Left cardiac atrium (tissue), 2 donors: ENCODE measurements around the gene DAG1. TPM values are rescaled to one million over a fixed set of nuclear protein-coding genes. Genes with fewer than 3 reads are reported as not detected.

Source experiments
- total RNA-seq, 2 donors: library from RNA; stranded (reverse); fragmentation: NEBNext Ultra II Directional; extraction: Animal tissue kit (Norgen Biotek cat#: 25700); gene quantifications; one replicate each; pipeline ENCODE4 v1.2.1, GENCODE V29; 2021
- donor health status: DM: no; HTN: yes; CAD: no; lungs with severe emphysema.
- donor health status: DM: yes; HTN: yes; CAD: no.

DAG1 gene
- total RNA-seq, 2 donors from 2014 or later = 91.4 to 100 TPM

Other genes starting within 250 kb of the DAG1 start
- 1 to 10 TPM; 3.2 to 3.4 TPM for gene C3orf62, start 193.0 kb upstream of the DAG1 start, total RNA-seq
- 10 to 100 TPM; 37.1 to 45.5 TPM for gene USP4, start 130.2 kb upstream of the DAG1 start, total RNA-seq
- gene GPX1, start 111.9 kb upstream of the DAG1 start, total RNA-seq = 100 to 1,000 TPM; 230 to 235 TPM
- 100 to 1,000 TPM; 311 to 334 TPM for gene RHOA, start 58.3 kb upstream of the DAG1 start, total RNA-seq
- 10 to 100 TPM; 15.2 to 19.1 TPM for gene TCTA, start 57.8 kb upstream of the DAG1 start, total RNA-seq
- 10 to 100 TPM; 13.9 to 14.9 TPM for gene AMT, start 47.8 kb upstream of the DAG1 start, total RNA-seq
- gene NICN1, start 40.9 kb upstream of the DAG1 start, total RNA-seq = 10 to 100 TPM; 12.0 to 17.2 TPM
- gene BSN, start 84.2 kb downstream of the DAG1 start, total RNA-seq = under 1 TPM; 0.27 to 0.39 TPM
- gene APEH, start 204.1 kb downstream of the DAG1 start, total RNA-seq = 10 to 100 TPM; 75.3 to 82.6 TPM
- 10 to 100 TPM in 1 of 2 donors, 1 to 10 TPM in 1; 8.8 to 11.5 TPM for gene MST1, start 219.2 kb downstream of the DAG1 start, total RNA-seq
- gene RNF123, start 219.3 kb downstream of the DAG1 start, total RNA-seq = 10 to 100 TPM; 39.2 to 44.8 TPM
- gene AMIGO3, start 249.4 kb downstream of the DAG1 start, total RNA-seq = under 1 TPM in 1 of 2 donors, not detected in 1; 0.09 TPM